HG03108 (cell line): ENCODE results near the gene GNAL.
"Not testable (repeated sequence)": the region's sequence is repeated elsewhere in the genome, so short reads cannot be mapped to it uniquely, and the experiment has no call there.

ENCODE experiments used
- ATAC-seq: cut with Tn5 transposase; IDR thresholded peaks from one replicate; pipeline ENCODE4 v1.9.1; 2021; ENCODE audit warnings: moderate library complexity; ENCODE audit not compliant: unreplicated experiment

Gene GNAL

GRCh38 chr18:11688972-11689668, at the start of gene GNAL:
Gene GNAL (plus strand): TSS chr18:11689264. CDS start chr18:11689564, 300 bp downstream.
- no peak for ATAC-seq

- not testable (repeated sequence) for ATAC-seq
These were observed 41.8 kb upstream of the GNAL start for GRCh38 chr18:11647310-11647709.

- ATAC-seq = not testable (repeated sequence)
These were observed 41.3 kb upstream of the GNAL start for GRCh38 chr18:11647804-11648203.

GRCh38 chr18:11649839-11650238, 39.2 kb upstream of the GNAL start:
- no peak for ATAC-seq

GRCh38 chr18:11651899-11652298, 37.2 kb upstream of the GNAL start:
- ATAC-seq = no peak

GRCh38 chr18:11653521-11653920, 35.5 kb upstream of the GNAL start:
- no peak for ATAC-seq

- no peak for ATAC-seq
These were observed 34.1 kb upstream of the GNAL start for GRCh38 chr18:11654736-11655605.

- ATAC-seq = no peak
These were observed 33.5 kb upstream of the GNAL start for GRCh38 chr18:11655606-11655932.

- ATAC-seq = no peak
These were observed 31.9 kb upstream of the GNAL start for GRCh38 chr18:11657152-11657551.

GRCh38 chr18:11657554-11657953, 31.5 kb upstream of the GNAL start:
- ATAC-seq = no peak

GRCh38 chr18:11658019-11658418, 31.0 kb upstream of the GNAL start:
- no peak for ATAC-seq

- ATAC-seq = no peak
These were observed 30.1 kb upstream of the GNAL start for GRCh38 chr18:11658989-11659388.

- ATAC-seq = no peak
These were observed 28.4 kb upstream of the GNAL start for GRCh38 chr18:11660691-11661090.

- ATAC-seq = no peak
These were observed 27.6 kb upstream of the GNAL start for GRCh38 chr18:11661430-11661829.

GRCh38 chr18:11663439-11664029, 25.5 kb upstream of the GNAL start:
- ATAC-seq = no peak

GRCh38 chr18:11664286-11664685, 24.8 kb upstream of the GNAL start:
- no peak for ATAC-seq

- ATAC-seq = no peak
These were observed 23.9 kb upstream of the GNAL start for GRCh38 chr18:11665146-11665545.

- ATAC-seq = no peak
These were observed 23.5 kb upstream of the GNAL start for GRCh38 chr18:11665587-11665986.

GRCh38 chr18:11666176-11666575, 22.9 kb upstream of the GNAL start:
- no peak for ATAC-seq

GRCh38 chr18:11666831-11667230, 22.2 kb upstream of the GNAL start:
- no peak for ATAC-seq

- ATAC-seq = no peak
These were observed 21.5 kb upstream of the GNAL start for GRCh38 chr18:11667578-11667977.
